ENCODE results near the gene NTNG2.
A peak's percentile ranks its signal among the peaks of the same experiment; 100 is the strongest.

The NTNG2 gene

DNA sequence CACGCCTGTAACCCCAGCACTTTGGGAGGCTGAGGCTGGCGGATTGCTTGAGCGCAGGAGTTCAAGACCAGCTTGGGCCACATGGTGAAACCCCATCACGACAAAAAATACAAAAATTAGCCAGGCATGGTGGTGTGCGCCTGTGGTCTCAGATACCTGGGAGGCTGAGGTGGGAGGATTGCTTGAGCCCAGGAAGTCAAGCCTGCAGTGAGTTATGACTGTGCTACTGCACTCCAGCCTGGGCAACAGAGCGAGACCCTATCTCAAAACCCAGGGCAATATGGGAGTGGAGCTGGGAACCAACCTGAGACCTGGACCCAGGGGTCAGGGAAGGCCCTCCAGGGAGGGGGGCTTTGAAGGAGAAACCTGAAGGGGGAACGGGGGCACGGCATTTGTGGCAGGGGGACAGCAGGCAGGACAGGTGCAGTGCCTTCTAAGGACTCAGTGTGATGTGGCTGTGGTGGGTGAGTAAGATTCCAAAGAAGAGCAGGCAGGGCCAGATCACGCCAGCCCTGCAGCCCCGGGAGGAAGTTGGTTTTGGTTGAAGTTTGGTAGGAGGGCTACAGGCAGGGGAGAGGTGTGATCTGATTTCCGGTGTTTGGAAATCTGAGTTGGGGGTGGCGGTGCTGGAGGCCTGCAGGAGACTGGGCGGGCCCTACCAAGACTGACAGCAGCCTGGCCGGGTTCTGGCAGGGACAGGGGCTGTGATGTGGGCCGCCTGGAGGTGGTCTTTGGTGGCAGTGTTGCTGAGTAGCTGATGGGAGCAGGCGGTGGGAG is 46.2 kb downstream of the NTNG2 start:
- DNase-seq, result no peak

DNA sequence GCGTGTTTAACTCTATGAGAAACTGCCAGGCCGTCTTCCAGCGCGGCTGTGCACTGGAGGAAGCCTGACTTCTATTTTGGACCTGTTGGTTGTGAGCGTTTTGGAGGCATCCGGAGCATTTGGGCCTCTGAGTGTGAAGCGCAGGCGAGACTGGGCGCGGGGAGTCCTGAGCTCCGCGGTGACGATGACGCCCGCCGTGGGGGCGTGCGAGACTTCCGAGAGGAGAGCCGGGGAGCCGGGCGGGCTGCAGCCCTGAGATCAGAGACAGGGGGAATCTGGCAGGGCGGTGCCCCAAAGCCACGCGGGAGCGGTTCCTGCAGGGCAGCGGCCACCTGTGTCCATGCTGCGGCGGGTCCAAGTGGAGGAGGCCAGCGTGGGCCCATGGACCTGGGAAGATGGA is 47.4 kb downstream of the NTNG2 start:
- DNase-seq, result no peak

DNA sequence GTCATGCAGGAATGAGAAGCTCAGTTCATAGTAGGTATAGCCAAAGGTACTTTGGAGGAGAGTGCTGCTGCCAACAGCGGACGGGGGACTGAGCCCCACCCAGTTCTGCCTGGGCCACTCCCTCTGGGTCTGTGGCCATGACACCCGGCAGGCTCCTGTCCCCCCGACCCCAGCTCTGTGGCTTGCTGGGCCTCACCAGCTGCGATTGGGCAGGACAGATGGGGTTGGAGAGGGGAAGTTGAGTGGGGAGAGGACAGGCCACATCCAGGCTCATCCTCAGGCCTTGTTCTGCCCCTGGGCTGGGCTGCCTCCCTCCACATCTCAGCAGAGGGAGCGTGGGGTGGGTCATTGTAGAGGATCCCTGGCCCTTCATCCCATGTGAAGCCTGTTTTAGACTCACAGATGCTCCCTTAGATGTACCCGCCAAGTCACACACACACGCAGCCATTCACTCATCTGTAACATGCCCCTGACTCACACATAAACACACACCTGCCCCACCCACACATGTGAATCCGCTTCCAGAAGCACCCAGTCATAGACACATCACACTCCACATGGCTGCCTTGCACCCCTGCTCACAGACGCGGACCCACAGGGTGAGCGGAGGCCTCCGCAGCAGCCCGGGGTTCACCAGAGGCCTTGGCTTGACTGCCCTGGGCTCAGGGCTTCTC is 48.8 kb downstream of the NTNG2 start:
- no peak for DNase-seq

DNA sequence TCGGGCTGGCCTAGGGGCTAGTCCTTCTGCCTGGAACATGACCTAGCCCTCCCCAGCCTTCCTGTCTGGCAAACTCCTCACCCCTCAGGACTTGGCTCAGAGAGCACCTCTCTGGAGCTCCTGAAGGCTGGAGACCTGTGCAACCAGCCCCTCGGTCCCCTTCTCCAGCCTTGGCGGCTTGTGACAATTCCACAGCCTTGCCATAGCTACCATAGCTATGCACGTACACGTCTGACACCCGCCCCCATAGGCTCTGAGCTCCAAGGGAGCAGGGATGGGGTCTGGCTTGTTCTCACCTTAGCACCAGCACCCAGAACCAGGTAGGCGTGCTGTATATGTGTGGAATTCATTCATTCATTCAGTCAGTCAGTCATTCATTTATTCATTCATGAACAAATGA is 49.7 kb downstream of the NTNG2 start:
- DNase-seq, result no peak

DNA sequence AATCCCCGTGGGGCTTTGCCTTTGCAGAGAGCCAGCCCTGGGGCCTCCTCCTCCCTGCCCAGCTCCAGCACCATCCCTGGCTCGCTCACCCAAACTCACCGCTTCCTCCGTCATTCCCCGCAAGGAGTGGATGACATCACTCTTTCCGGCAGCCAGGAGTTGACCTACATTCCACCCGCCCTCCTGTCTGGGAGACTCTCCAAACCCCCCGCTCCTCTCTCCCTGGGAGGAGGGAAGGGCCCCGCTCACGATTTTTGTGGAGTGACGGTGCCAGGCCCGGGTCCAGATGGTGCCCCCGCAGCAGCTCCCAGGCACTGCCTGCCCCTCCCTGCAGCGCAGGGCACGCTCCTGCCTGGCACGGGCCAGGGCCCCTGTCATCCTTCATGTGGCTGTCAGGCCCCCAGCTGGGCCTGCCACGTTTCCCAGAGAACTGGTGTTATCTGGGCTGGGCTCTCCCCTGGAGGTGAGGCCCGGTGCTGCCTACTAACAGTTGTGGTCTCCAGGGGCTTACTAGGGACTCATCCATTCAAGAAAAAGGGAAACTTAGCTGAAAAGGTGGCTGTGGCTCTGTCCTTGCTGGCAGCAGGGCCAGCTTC is 52.3 kb downstream of the NTNG2 start:
- DNase-seq, result peak; percentile 90

DNA sequence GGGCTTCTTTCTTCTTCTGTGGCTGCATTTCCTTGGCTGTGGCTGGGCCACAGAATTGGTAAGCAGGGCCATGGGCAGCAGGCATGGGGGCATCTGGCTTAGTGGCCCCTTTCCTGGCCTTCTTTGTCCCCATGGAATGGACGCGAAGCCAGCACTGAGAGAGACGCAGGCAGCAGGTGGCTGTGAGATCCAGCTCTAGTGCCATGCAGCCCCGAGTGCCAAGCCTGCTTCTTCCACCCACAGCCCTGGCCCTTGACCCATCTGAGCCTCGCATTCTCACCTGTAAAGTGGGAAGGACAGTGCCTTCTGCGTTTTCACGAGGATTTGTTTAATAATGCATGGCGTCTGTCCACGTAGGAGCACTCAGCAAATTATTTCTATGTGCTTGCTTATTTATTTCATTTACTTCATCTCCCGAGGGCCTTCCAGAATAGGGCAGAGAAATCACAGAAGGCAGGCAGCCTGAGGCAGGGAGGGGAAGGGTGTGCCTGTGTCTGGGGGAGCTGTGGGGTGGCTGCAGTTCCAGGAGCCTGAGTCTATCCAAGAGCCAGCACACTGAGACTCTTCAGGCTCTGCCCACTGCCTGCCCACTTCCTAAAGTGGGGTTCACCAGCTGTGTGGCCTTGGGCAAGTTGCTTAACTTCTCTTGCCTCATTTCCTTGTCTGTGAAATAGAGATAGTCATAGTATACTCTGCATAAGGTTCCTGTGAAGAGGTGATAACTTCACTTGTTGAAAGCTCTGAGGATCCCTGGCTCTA is 55.2 kb downstream of the NTNG2 start:
- no peak for DNase-seq

DNA sequence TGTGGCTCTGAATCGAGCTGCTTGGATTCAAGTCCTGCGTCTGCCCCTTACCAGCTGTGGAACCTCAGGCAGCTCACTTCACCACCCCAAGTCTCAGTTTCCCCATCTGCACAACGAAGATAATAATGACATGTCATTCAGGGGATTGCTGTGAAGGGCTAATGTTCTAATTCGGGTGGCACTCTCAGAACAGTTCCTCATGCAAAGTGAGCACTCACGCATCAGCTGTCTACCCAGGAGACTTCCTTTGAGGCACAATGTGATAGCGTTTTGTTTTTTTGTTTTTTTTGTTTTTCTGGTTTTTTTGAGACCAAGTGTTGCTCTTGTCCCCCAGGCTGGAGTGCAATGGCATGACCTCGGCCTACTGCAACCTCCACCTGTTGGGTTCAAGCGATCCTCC is 56.4 kb downstream of the NTNG2 start:
- no peak for DNase-seq

DNA sequence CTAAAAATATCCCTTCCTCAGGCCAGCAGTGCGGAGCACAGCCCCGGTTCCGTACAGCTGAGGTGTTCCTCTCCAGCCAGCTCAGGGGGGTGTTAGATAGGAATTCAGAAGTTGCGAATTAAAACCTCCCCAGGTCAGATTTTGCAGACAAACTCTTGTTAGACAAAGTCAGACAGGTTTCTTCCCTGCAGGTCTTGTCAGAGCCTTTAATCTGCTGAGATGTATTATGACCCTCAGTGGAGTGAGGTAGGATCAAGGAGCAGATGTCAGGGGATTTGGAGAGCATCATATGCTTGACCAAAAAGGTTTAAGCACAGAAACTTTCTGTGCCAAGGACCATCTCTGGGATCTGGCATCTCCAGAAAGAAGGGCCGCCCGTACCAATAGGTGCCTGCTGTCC is 60.1 kb downstream of the NTNG2 start:
- DNase-seq, result no peak

DNA sequence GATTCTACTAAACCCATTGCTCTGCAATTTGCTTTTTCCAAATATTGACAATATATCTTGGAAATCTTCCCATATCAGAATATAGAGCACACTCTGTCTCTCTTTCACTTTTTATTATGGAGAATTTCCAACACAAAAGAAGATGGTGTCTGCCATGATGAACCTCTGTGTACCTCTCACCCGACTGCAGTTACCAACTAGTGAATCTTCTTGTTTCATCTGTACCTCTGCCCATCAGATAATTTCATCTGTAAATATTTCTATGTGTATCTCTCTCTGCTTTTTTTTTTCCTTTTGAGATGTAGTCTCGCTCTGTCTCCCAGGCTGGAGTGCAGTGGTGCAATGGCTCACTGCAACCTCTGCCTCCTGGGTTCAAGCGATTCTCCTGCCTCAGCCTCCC is 62.8 kb downstream of the NTNG2 start:
- no peak for DNase-seq

DNA sequence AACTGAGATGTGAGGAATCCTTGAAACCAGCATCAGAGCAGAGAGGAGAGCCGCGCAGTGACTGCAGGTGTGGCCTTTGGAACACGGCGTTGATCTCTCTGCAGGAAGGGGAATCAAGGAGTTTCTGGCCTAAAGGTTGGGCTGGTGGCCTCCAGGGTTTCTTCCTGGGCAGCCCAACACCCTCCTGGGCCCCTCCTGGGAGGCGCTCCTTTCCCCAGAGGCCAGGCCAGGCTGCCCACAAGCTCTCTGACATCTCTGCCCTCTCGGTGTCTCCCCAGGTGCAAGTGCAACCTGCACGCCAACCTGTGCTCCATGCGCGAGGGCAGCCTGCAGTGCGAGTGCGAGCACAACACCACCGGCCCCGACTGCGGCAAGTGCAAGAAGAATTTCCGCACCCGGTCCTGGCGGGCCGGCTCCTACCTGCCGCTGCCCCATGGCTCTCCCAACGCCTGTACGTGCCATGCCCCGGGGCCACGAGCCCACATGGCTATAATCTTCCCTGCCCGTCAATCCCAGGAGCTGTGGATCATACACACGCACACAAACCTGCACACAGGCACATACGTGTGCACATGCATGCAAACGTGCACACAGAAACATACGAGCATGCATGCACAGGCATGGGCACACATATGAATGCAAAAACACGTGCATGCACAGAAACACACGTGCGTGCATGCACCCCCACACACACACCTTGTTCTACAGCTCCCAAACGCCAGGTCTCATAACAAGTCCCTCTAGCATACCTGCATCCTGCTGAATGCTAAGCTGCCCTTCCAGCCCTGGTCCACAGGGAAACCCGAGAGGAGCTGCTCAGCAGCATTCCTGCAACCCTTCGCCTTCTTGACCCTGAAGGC is 64.9 kb downstream of the NTNG2 start:
- no peak for DNase-seq

DNA sequence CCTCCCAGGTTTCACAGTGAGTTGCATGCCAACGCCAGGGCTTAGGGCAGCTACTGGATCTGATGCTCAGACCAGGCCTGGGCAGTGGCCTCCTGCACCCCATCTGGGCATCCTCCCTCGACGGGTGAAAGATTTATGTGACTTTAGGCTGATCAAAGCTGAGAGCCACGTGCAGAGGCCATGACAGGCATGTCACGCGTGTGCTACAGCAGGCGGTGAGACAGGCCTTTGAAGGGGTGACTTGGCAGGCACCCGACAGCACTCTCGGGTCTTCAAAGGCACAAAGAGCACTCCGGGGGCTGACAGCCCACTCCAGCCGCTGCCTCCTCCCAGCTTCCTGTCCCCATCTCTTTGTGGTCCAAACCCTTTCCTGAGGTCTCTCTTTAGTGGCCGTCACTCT is 66.2 kb downstream of the NTNG2 start:
- no peak for DNase-seq

DNA sequence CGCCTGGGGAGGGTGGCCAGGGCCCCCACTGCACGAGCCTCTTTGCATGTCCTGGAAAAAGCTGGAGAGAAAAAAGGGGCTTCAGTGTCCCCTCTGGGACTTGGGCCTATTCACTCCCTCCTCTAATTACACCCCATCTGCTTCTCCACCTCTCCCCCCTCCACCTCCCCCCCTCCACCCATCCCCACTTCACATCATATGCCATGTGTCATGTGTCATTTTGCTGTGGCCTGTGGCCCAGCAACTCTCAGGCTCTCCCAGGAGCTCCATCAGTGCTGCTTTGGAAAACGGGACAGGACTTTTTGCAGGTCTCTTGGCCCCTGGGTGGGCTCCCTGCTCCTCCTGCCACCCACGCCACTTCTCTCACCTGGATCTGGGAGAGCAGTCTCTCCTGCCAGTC is 68.7 kb downstream of the NTNG2 start:
- no peak for DNase-seq

DNA sequence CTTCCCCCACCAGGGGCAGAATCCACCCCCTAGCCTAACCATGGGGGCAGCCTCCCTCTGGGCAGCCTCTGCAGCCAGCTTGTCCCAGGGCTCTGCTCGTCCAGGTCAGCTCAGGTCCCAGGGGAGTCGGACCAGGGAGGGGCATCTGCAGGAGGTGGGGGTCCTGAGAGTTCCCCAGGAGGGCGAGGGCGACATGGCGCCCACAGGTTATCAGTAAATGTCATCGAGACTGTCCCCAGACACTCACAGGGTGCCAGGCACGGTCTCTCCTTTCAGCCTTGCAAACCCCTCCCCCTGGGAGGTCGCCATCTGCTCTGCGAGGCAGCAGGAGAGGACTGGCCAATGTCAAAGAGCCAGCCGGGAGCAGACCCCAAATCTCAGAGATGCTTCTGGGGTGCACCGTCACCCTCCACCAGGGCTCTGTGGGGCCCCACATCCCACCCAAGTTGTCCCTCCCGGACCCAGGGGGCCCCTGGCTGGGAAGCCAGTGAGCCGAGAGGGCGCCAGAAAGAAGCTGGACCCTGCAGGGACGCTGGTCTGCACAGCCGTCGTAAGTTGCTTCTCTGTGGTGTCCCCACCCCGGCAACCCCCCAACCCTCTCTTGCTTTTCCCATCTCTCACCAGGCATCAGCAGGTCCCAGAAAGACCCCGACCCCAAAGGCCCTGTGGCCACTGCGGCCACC is 69.3 kb downstream of the NTNG2 start:
- DNase-seq, result no peak

DNA sequence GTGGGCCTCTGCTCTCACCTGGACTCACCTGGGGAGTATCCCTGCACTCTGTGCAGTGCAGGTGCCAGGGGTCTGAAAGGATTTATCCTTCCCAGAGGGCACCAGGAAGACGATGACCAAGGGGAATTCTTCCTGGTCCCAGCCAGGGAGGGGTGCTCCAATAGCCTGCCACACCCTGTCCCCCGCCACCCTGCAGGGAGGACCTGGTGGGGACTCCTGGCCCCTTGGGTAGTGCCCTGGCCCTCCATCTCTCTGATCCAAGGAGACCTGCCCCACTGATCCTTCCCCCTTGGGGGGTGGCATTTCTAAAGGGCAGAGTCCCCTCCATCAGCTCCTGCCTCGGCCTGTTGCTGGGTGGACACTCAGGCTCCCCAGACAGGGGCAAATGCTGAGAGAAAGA is 70.7 kb downstream of the NTNG2 start:
- no peak for DNase-seq

DNA sequence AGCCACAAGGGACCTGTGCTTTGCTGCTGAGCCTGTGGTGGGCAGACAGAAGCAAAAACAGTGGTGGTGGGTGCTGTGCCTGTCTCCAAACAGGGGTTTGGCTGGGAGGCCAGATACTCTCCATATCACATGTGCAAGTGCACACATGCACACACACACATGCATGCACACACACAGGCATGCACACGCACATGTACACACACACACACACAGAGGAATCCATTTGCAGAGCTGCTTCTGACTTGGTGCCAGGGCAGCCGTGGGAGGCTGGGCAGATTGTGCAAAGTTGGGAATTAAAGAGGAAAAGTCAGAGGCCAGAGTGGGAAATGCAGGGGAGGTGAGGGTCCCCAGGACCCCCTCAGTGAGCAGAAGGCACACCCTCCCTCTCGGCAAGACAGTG is 71.3 kb downstream of the NTNG2 start:
- DNase-seq, result no peak

DNA sequence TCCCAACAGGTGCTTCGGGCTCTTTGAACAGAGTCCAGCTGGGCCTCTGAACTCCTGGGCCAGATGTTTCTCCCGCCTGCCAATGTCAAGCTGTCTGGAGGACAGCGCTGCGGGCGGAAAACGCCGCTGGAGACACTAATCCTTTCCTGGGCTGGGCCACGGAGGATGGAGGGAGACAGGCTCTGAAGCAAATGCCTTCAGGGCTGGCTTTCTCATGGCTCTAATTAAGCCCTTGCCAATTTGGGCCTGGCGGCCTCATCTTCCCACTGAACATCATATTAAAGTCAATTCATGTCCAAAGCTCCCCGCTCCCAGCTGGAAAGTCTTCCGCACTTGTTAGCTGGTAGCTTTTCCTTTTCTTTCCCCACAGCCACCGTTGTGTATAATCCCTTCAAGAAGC is 72.7 kb downstream of the NTNG2 start:
- DNase-seq, result peak; percentile 62

DNA sequence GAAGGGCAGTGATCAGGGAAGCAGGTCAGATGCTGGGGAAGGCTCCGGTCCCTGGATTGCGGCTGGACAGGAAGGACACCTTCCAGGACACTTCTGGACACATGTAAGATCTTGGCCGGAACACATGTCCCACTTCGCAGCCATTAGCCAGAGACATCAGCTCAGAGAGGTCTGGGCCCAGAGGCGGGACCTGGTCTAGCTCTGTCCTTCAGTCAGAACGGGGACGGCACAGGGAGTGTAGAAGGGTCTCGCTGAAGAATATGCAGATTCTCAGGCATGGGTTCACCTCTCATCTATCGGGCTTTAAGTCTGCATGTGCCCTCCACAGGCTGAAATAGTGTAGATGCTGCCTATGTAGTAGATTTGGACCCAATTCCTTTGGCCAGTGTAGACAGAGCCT is 73.3 kb downstream of the NTNG2 start:
- no peak for DNase-seq

DNA sequence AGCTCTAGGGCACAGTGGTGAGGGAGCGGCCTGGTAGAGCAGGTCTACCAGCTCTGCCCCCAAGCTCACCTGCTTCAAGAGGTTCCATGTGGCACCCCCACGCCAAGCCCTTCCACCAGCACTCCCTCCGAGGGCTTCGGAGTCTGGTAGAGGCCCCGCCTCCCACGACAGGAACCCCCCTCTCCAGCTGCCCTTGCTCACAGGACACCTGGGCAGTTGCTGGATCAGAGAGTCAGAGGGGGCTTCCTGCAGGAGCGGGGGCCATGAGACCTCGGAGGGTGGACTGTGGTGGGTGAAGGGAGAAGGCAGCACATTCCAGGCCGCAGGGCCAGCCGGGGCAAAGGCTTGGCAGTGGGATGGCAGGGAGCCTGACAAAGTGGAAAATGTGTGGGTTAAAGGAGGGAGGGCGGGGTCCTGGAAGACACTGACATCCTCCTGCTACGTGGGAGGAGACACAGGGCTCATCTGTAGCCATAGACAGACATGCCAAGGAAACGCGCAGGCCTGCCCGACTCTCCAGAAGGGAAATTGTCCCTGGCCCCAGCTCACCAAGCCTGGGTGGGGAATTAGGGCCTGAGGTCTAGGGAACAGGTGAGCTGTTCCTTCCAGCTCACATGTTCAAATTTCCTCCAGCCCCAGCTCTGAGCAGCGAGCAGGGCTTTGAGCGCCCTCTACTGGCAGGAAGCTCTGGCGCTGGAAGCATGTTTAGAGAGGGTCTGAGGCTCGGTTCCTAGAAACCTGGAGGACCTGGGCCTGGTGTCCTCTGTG is 74.2 kb downstream of the NTNG2 start:
- peak; percentile 90 for DNase-seq

DNA sequence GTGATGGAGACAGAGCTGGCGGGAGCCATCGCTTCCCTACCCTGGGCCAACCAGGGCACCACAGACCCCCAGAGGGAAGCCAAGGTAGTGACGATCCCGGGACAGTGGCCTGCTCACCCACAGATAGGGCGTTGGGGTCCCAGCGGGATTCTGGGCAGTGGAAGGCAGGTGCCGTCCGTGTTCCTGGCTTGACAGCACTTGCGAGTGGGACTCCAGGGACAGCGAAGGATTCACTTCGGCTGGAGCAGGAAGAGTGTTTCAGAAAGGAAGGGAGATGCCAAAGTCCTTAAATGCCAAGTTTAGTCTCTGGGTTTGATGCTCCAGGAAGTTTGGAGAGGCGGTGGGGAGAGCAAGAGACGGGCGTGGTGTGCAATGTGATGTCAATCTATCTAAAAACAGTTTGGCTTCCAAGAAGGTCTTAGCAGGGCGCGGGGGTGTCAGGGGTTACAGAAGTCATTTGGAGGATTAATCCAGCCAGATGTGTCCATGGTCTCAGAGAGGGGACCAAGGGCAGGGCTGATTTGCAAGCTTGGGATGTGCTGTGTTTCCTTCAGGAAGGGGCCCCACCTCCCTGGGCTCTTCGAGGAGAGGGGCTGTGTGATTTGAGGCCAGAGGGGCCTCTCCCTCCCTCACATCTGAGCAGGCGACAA is 74.9 kb downstream of the NTNG2 start:
- no peak for DNase-seq

DNA sequence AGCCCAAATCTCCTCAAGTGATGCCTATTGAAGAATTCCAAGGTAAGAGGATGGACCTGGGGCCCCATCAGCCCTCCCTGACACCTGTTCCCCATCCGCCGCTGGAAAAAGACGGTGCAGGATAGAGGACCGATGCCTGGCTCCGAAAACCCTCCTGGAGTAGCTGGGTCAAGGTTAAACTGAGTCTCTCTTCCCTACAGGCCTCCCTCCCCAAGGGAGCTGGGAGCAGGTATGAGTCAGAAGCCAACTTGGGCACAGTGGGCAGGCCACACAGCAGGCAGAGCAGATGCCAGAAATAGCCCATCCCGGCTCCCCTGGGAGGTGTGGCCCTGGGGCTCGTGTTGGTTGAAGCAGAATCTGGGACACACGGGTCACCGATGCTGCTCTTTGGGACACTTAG is 75.6 kb downstream of the NTNG2 start:
- DNase-seq, result no peak
